ENCODE results near the gene CCDC15. TPM values are rescaled to one million over a fixed set of nuclear protein-coding genes. Genes with fewer than 3 reads are reported as not detected.

Gene CCDC15
- total and polyA plus RNA-seq, 2 experiments from 2014 or later, result 2.9 to 3.3 TPM

DNA sequence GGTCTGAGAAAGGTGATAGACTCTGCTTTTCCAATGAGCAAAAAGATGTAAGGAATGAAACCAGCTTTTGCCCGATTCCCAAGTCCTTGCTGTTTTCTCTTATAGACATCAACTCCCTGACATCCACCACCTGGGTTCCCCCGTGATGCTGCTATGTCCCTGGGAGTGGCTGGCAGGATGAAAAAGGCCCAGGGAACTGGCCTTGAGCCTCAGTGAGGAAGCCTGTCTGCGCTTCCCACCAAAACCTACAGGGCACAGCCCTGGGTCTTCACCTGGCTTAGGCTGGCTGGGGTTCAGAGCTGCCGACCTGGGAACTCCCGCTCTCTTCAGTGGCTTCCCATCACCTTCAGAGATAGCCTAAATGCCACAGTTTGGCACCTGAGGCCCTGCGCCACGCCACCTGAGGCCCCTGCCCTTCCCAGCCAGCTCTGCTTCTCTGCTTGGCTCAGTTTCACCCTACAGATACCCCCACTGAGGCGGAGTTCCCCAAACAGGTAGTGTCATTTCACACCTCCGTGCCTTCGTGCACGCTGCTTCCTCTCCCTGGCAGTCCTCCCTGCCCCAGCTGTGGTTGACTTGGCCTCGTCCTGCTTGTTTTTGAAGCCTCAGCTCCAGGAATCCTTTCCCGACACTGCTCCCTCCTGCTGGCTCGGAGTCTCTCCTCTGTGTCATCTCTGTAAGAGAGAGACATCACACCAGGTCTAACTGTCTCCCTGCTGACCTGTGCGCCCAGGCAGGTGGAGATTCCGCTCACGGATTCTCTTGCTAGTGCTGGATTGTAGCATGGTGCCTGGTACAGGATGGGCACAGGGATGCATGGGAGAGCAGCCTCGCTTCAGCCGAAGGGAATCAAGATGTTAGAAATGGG is 119.8 kb downstream of the CCDC15 start:
- no peaks in the 10 kb centered on the region; the same call in 2 of the 3 replicates for H3K9me3 Mint-ChIP-seq
- H3K27ac Mint-ChIP-seq, result no peak overlapping the region
- H3K27me3 Mint-ChIP-seq (ENCODE audit: insufficient read depth, low read depth, poor library complexity), result peaks cover 18% of the 10 kb centered on the region
- H3K4me3 Mint-ChIP-seq, result no peak overlapping the region
- Histone ChIP-seq H3K27ac (ENCODE audit: low read depth) (no peak overlapping the region), H3K4me3 (no peak overlapping the region), H3K27me3 (ENCODE audit: insufficient read depth) (no peaks in the 10 kb centered on the region), H3K36me3 (ENCODE audit: insufficient read depth) (no peaks in the 10 kb centered on the region), H3F3A (replicated peaks; ENCODE audit: low read depth) (no peaks in the 10 kb centered on the region), H3K4me1 (ENCODE audit: insufficient read depth) (no peaks in the 10 kb centered on the region), H3K9me2 (ENCODE audit: insufficient read depth) (no peaks in the 10 kb centered on the region), H4K20me1 (replicated peaks; ENCODE audit: insufficient read depth) (no peaks in the 10 kb centered on the region), H2AFZ (no peak overlapping the region), H3K4me2 (no peak overlapping the region), H3K79me2 (replicated peaks; ENCODE audit: insufficient read depth) (no peaks in the 10 kb centered on the region)
- DNase-seq (ENCODE audit: low spot score) (no peak), ATAC-seq (peak; percentile 14; the same call in 1 of the 3 replicates)
- H3K36me3 Mint-ChIP-seq (ENCODE audit: low read depth), result no peaks in the 10 kb centered on the region
- H3K4me1 Mint-ChIP-seq, result peaks cover 21% of the 10 kb centered on the region
- no peak for TF ChIP-seq ETS1 (IDR thresholded peaks at IDR 0.05)
- no peak for TF ChIP-seq EZH2phosphoT487 (IDR thresholded peaks at IDR 0.05; ENCODE audit: unreplicated experiment)
- no peak for TF ChIP-seq ZNF114 (CRISPR knock-in tag; IDR thresholded peaks at IDR 0.05)

DNA sequence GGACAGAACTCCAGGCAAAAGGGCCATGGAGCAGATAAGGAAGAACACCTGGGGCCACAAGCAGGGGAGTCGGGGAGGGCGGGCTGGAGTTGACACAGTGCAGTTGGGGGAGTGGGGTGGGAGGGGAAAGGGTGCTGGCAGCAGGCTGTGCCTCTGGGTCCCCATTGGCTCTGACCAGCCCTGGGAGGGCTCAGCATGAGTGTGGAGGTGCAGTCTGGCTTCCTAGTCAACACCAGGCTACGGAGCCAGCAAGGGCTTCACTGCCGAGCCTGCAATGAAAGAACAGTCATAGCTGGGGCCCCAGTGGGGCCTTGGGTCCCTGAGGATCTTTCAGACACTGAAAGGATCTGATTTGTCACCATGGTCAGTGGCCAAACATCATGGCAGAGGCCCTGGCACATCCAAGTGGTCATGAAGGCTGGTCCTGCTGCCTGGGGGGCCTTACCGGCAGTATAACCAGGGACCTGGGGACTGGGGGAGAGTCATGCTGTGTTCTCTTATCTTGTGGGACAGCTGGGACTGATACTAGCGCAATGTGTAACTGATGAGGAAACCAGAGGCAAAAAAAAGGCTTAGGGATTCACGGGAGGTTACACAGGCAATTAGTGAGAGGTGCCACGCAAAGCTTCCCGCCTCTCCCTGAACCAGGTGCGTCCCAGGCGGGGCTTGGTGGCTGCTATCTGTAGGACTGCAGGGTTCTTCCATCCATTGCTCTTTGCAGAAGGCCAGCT is 120.7 kb downstream of the CCDC15 start:
- H3K27ac ChIP-seq (ENCODE audit: low read depth), result no peak overlapping the region
- TF ChIP-seq ETS1 (IDR thresholded peaks at IDR 0.05) (no peak), NANOG (IDR thresholded peaks at IDR 0.05; ENCODE audit: borderline replicate concordance) (no peak)
- TF ChIP-seq, protein P1, sequence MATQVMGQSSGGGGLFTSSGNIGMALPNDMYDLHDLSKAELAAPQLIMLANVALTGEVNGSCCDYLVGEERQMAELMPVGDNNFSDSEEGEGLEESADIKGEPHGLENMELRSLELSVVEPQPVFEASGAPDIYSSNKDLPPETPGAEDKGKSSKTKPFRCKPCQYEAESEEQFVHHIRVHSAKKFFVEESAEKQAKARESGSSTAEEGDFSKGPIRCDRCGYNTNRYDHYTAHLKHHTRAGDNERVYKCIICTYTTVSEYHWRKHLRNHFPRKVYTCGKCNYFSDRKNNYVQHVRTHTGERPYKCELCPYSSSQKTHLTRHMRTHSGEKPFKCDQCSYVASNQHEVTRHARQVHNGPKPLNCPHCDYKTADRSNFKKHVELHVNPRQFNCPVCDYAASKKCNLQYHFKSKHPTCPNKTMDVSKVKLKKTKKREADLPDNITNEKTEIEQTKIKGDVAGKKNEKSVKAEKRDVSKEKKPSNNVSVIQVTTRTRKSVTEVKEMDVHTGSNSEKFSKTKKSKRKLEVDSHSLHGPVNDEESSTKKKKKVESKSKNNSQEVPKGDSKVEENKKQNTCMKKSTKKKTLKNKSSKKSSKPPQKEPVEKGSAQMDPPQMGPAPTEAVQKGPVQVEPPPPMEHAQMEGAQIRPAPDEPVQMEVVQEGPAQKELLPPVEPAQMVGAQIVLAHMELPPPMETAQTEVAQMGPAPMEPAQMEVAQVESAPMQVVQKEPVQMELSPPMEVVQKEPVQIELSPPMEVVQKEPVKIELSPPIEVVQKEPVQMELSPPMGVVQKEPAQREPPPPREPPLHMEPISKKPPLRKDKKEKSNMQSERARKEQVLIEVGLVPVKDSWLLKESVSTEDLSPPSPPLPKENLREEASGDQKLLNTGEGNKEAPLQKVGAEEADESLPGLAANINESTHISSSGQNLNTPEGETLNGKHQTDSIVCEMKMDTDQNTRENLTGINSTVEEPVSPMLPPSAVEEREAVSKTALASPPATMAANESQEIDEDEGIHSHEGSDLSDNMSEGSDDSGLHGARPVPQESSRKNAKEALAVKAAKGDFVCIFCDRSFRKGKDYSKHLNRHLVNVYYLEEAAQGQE (IDR thresholded peaks at IDR 0.05; ENCODE audit: unreplicated experiment), result no peak
- no peak overlapping the region for H3K4me2 ChIP-seq
- no peak overlapping the region for H3K4me3 ChIP-seq
- Mint-ChIP-seq H3K27me3 (ENCODE audit: insufficient read depth, low read depth, poor library complexity) (peaks cover 18% of the 10 kb centered on the region), H3K4me1 (peaks cover 21% of the 10 kb centered on the region), H3K36me3 (ENCODE audit: low read depth) (no peaks in the 10 kb centered on the region), H3K9me3 (no peaks in the 10 kb centered on the region; the same call in 2 of the 3 replicates), H3K27ac (no peak overlapping the region), H3K4me3 (no peak overlapping the region)
- no peaks in the 10 kb centered on the region for H3K36me3 ChIP-seq (ENCODE audit: insufficient read depth)
- DNase-seq (ENCODE audit: low spot score) (no peak), ATAC-seq (peak; percentile 12; the same call in 2 of the 3 replicates)
- H3K27me3 ChIP-seq (ENCODE audit: insufficient read depth), result no peaks in the 10 kb centered on the region
- H3K79me2 ChIP-seq (replicated peaks; ENCODE audit: insufficient read depth), result no peaks in the 10 kb centered on the region
- no peak overlapping the region for H2AFZ ChIP-seq
- no peaks in the 10 kb centered on the region for H3F3A ChIP-seq (replicated peaks; ENCODE audit: low read depth)
- no peaks in the 10 kb centered on the region for H3K9me2 ChIP-seq (ENCODE audit: insufficient read depth)
- no peaks in the 10 kb centered on the region for H4K20me1 ChIP-seq (replicated peaks; ENCODE audit: insufficient read depth)
- no peaks in the 10 kb centered on the region for H3K4me1 ChIP-seq (ENCODE audit: insufficient read depth)
